ENCODE measurements around the gene COBLL1. TPM values are rescaled to one million over a fixed set of nuclear protein-coding genes. Genes with fewer than 3 reads are reported as not detected.

Gene COBLL1
- total and polyA plus RNA-seq, 2 of the 4 experiments (the other 2 are of a cell fraction), result 0.79 to 1.1 TPM

- intact Hi-C loops (cut with micrococcal nuclease), result no loop called here
- no TSS peak for BruUV-seq (replicated peaks)
- H2BK15ac ChIP-seq (ENCODE audit: low read depth, low read length), result no peak overlapping the region
- WGBS, 2 experiments (ENCODE audit: extremely low coverage in 2 of 2, insufficient read length in 1 of 2), result no CpG with 5 or more reads among the region's 3 CpGs
- H2AK5ac ChIP-seq (ENCODE audit: low read depth, low read length), result no peak overlapping the region
- no peak overlapping the region for H3K4me3 ChIP-seq (ENCODE audit: insufficient read depth, low read depth, low read length)
- no peaks in the 10 kb centered on the region for H4K20me1 ChIP-seq (ENCODE audit: insufficient read depth, low read length)
- no peak overlapping the region for H3K18ac ChIP-seq (ENCODE audit: low read depth, low read length)
- dilution Hi-C loops (cut with HindIII; ENCODE audit: low sequenced_read_pairs, unreplicated experiment), result no loop called here
- H3K4me1 ChIP-seq (ENCODE audit: control insufficient read depth, insufficient read depth, low read length), result no peaks in the 10 kb centered on the region
- H2BK5ac ChIP-seq (ENCODE audit: low read depth, low read length, poor library complexity, severe bottlenecking), result no peak overlapping the region
- ChIA-PET CTCF (no interaction called here), POLR2A (ENCODE audit: unreplicated experiment) (no interaction called here)
- H3K9me1 ChIP-seq (ENCODE audit: insufficient read depth, low read length), result no peaks in the 10 kb centered on the region
- H3K79me1 ChIP-seq (ENCODE audit: low read depth in 1 of 2, low read length in 2 of 2), result no peaks in the 10 kb centered on the region
- no peak overlapping the region for H2AK9ac ChIP-seq (replicated peaks; ENCODE audit: low read depth, low read length, poor library complexity)
- no peak for DNase-seq
- H3K23ac ChIP-seq (ENCODE audit: low read depth, low read length), result no peak overlapping the region
- no peak overlapping the region for H4K8ac ChIP-seq (ENCODE audit: low read depth in 2 of 2, low read length in 2 of 2)
- TF ChIP-seq ELK1 (IDR thresholded peaks at IDR 0.05; ENCODE audit: borderline replicate concordance, low read depth, low read length) (no peak), BHLHE40 (IDR thresholded peaks at IDR 0.05; ENCODE audit: low read depth, low read length) (no peak), CEBPB (IDR thresholded peaks at IDR 0.05; ENCODE audit: low read depth, low read length) (no peak), MAFK (IDR thresholded peaks at IDR 0.05; ENCODE audit: low read depth, low read length) (no peak), CTCF (conservative IDR thresholded peaks at IDR 0.05; ENCODE audit: low read depth, low read length) (no peak), USF2 (IDR thresholded peaks at IDR 0.05; ENCODE audit: low read depth, low read length) (no peak), RCOR1 (IDR thresholded peaks at IDR 0.05; ENCODE audit: insufficient replicate concordance, low read length) (no peak), POLR2A (IDR thresholded peaks at IDR 0.05; ENCODE audit: low read depth, low read length) (no peak), CHD1 (IDR thresholded peaks at IDR 0.05; ENCODE audit: low read depth, low read length) (no peak), RAD21 (IDR thresholded peaks at IDR 0.05; ENCODE audit: low read length) (no peak), RFX5 (IDR thresholded peaks at IDR 0.05; ENCODE audit: low read depth, low read length) (no peak), MAZ (IDR thresholded peaks at IDR 0.05; ENCODE audit: borderline replicate concordance, low read depth, low read length) (no peak), MXI1 (IDR thresholded peaks at IDR 0.05; ENCODE audit: borderline replicate concordance, low read depth, low read length) (no peak), SMC3 (IDR thresholded peaks at IDR 0.05; ENCODE audit: low read depth, low read length) (no peak), NFE2L2 (IDR thresholded peaks at IDR 0.05; ENCODE audit: low read depth, low read length) (no peak), FOS (IDR thresholded peaks at IDR 0.05; ENCODE audit: low read depth, low read length) (no peak)
- no peaks in the 10 kb centered on the region for H3K9me3 ChIP-seq (ENCODE audit: control insufficient read depth, insufficient read depth, low read length)
- no peak overlapping the region for H3K27ac ChIP-seq (ENCODE audit: insufficient read depth, low read length)
- H3K27me3 ChIP-seq (ENCODE audit: control insufficient read depth, insufficient read depth, low read length), result no peaks in the 10 kb centered on the region
- no peak overlapping the region for H3K9ac ChIP-seq (ENCODE audit: low read depth, low read length)
- no peak for ATAC-seq (ENCODE audit: low read depth)
- H3K14ac ChIP-seq (replicated peaks; ENCODE audit: low read depth, low read length), result no peak overlapping the region
- no peak overlapping the region for H4K91ac ChIP-seq (ENCODE audit: insufficient read depth, low read depth, low read length)
- no peak overlapping the region for H2AFZ ChIP-seq (replicated peaks; ENCODE audit: low read length, poor library complexity)
- no peaks in the 10 kb centered on the region for H3K36me3 ChIP-seq (ENCODE audit: control insufficient read depth, insufficient read depth, low read length)
- in situ Hi-C loops (cut with MboI; ENCODE audit: low sequenced_read_pairs), result loop anchor here (25.0 kb wide), 3 partner anchors 187 to 462 kb away; no protein-coding TSS in a partner anchor
- H4K5ac ChIP-seq (ENCODE audit: low read depth, low read length), result no peak overlapping the region
- no peak overlapping the region for H3K4ac ChIP-seq (ENCODE audit: low read depth, low read length)
- no peak overlapping the region for H2BK20ac ChIP-seq (ENCODE audit: low read depth, low read length)
- no peak overlapping the region for H3K4me2 ChIP-seq (ENCODE audit: low read depth, low read length)
- H2BK120ac ChIP-seq (ENCODE audit: low read depth, low read length), result no peak overlapping the region
- H3K56ac ChIP-seq (ENCODE audit: extremely low read depth, insufficient read depth, low read length), result no peak overlapping the region
Measured at GRCh38 chr2:164725542-164725941, 116.1 kb downstream of the COBLL1 start.
